Stimulated activated effector memory CD8-positive, alpha-beta T cell treated with anti-CD3 and anti-CD28 coated beads, Interleukin-12 subunit alpha, Interleukin-12 subunit beta, amount 100 ng/mL, for 72 hours (primary cell): Measurements from ENCODE around the gene UVRAG.

Source experiments
- ATAC-seq: fragments of 150-1000 bp; cut with Tn5 transposase; 2 replicates; pipeline ENCODE4 v1.10.0; 2021
- DNase-seq, 2 donors: peaks; one replicate each; pipeline ENCODE4 v3.0.0; 2021 to 2022; ENCODE audit warnings: low spot score in 2 of 2
- H3K27ac Mint-ChIP-seq: one replicate; pipeline ENCODE4 v1.8.0; 2022; ENCODE audit warnings: mild to moderate bottlenecking, mixed read lengths
- H3K36me3 Mint-ChIP-seq: one replicate; pipeline ENCODE4 v1.8.0; 2022; ENCODE audit warnings: mild to moderate bottlenecking, mixed read lengths
- H3K4me1 Mint-ChIP-seq: one replicate; pipeline ENCODE4 v1.8.0; 2022; ENCODE audit warnings: mixed read lengths
- H3K4me3 Mint-ChIP-seq: one replicate; pipeline ENCODE4 v1.8.0; 2022; ENCODE audit warnings: mild to moderate bottlenecking, mixed read lengths
- H3K9me3 Mint-ChIP-seq: one replicate; pipeline ENCODE4 v1.8.0; 2022; ENCODE audit warnings: mixed read lengths

The UVRAG gene

GRCh38 chr11:75779960-75780359, 35.0 kb upstream of the UVRAG start:
- peaks cover 34% of the 10 kb centered on the region for H3K4me1 Mint-ChIP-seq
- no peak overlapping the region for H3K4me3 Mint-ChIP-seq
- H3K27ac Mint-ChIP-seq, result peak overlapping the region; percentile 29
- H3K9me3 Mint-ChIP-seq, result no peaks in the 10 kb centered on the region
- ATAC-seq (peak; percentile 58), DNase-seq (no peak)
- H3K36me3 Mint-ChIP-seq, result no peaks in the 10 kb centered on the region

- H3K9me3 Mint-ChIP-seq, result no peaks in the 10 kb centered on the region
- H3K36me3 Mint-ChIP-seq, result no peaks in the 10 kb centered on the region
- DNase-seq, result no peak
- ATAC-seq, result no peak
- H3K4me3 Mint-ChIP-seq, result no peak overlapping the region
- H3K4me1 Mint-ChIP-seq, result peaks cover 31% of the 10 kb centered on the region
- peak overlapping the region; percentile 29 for H3K27ac Mint-ChIP-seq
Measured at GRCh38 chr11:75780888-75781287, 34.1 kb upstream of the UVRAG start.

GRCh38 chr11:75781296-75781695, 33.7 kb upstream of the UVRAG start:
- Mint-ChIP-seq H3K36me3 (no peaks in the 10 kb centered on the region), H3K4me1 (peaks cover 27% of the 10 kb centered on the region), H3K27ac (no peak overlapping the region), H3K9me3 (no peaks in the 10 kb centered on the region), H3K4me3 (no peak overlapping the region)
- no peak for DNase-seq
- ATAC-seq, result no peak

GRCh38 chr11:75781831-75782230, 33.2 kb upstream of the UVRAG start:
- DNase-seq (no peak), ATAC-seq (no peak)
- Mint-ChIP-seq H3K36me3 (no peaks in the 10 kb centered on the region), H3K4me3 (no peak overlapping the region), H3K4me1 (peaks cover 21% of the 10 kb centered on the region), H3K27ac (no peak overlapping the region), H3K9me3 (no peaks in the 10 kb centered on the region)

DNA sequence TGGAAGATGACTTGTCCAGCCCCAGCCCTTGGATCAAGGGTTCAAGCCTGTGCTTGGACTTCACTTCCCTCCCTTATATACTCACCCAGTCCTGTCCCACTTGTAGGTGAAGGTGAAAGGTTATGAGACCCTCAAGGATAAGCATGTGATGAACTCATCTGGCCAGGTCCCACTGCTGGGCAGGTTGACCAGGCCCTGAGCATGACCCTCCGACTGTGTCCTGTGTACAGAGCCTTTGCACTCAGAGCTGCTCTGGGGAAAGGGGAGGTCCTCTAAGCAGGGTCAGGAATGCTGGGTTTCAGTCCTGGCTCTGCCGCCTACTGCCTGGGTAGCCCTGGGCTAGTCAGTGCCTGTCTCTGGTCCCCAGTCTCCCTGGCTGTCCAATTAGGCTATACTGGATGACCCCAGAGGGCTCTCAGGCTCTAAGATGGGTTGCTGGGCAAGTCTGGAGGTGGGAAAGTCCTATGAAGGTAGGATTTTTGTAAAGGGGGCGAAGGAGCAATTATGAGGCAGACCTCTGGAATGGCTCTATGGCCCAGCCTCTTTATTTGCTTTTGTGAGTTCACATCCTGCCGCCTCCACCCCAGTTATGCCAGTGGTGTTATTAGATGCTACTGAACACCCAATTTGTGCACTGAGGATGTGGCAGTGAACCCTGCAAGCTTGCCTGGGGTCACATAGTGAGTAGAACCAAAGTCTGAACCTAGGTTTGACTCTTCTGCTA, 32.3 kb upstream of the UVRAG start:
- H3K4me1 Mint-ChIP-seq, result peaks cover 13% of the 10 kb centered on the region
- DNase-seq (no peak), ATAC-seq (no peak)
- H3K9me3 Mint-ChIP-seq, result no peaks in the 10 kb centered on the region
- H3K27ac Mint-ChIP-seq, result no peak overlapping the region
- H3K36me3 Mint-ChIP-seq, result no peaks in the 10 kb centered on the region
- H3K4me3 Mint-ChIP-seq, result no peak overlapping the region

GRCh38 chr11:75783416-75784084, 31.5 kb upstream of the UVRAG start:
- DNase-seq, result no peak
- no peak for ATAC-seq
- Mint-ChIP-seq H3K36me3 (no peaks in the 10 kb centered on the region), H3K4me1 (peaks cover 6% of the 10 kb centered on the region), H3K9me3 (no peaks in the 10 kb centered on the region), H3K27ac (no peak overlapping the region), H3K4me3 (no peak overlapping the region)

GRCh38 chr11:75784085-75784478, 30.9 kb upstream of the UVRAG start:
- no peak for ATAC-seq
- no peak for DNase-seq
- Mint-ChIP-seq H3K27ac (no peak overlapping the region), H3K9me3 (no peaks in the 10 kb centered on the region), H3K4me1 (peaks cover 6% of the 10 kb centered on the region), H3K36me3 (no peaks in the 10 kb centered on the region), H3K4me3 (no peak overlapping the region)

DNA sequence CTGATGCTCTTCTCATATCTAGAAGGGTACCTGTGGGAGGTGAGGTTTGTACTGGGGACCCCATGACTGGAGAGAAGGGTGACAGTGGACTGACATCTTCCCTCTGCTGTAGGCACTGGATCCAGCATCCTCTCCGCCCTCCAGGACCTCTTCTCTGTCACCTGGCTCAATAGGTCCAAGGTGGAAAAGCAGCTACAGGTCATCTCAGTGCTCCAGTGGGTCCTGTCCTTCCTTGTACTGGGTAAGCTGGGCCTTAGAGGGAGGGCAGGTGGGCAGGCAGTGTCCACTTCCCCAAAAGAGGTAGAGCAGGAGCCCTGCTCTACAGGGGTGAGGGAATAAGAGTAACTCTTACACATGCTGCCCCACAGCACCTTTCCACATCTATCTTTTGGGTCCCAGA, 30.5 kb upstream of the UVRAG start:
- Mint-ChIP-seq H3K4me3 (no peak overlapping the region), H3K4me1 (peaks cover 6% of the 10 kb centered on the region)

GRCh38 chr11:75785187-75785586, 29.8 kb upstream of the UVRAG start:
- ATAC-seq (no peak), DNase-seq (no peak)
- Mint-ChIP-seq H3K36me3 (no peaks in the 10 kb centered on the region), H3K4me1 (peaks cover under 1% of the 10 kb centered on the region), H3K9me3 (no peaks in the 10 kb centered on the region), H3K27ac (no peak overlapping the region), H3K4me3 (no peak overlapping the region)

More for the DNA sequence above, 30.5 kb upstream of the UVRAG start:
- Mint-ChIP-seq H3K27ac (no peak overlapping the region), H3K9me3 (no peaks in the 10 kb centered on the region), H3K36me3 (no peaks in the 10 kb centered on the region)
- ATAC-seq, result no peak
- DNase-seq, result no peak

GRCh38 chr11:75786101-75786736, 28.8 kb upstream of the UVRAG start:
- no peaks in the 10 kb centered on the region for H3K9me3 Mint-ChIP-seq
- no peaks in the 10 kb centered on the region for H3K36me3 Mint-ChIP-seq
- no peaks in the 10 kb centered on the region for H3K4me1 Mint-ChIP-seq
- H3K27ac Mint-ChIP-seq, result peak overlapping the region; percentile 58
- H3K4me3 Mint-ChIP-seq, result no peak overlapping the region
- ATAC-seq, result no peak
- no peak for DNase-seq

GRCh38 chr11:75789521-75789920, 25.5 kb upstream of the UVRAG start:
- DNase-seq, result no peak
- Mint-ChIP-seq H3K27ac (no peak overlapping the region), H3K36me3 (no peaks in the 10 kb centered on the region), H3K4me3 (no peak overlapping the region), H3K9me3 (no peaks in the 10 kb centered on the region), H3K4me1 (no peaks in the 10 kb centered on the region)
- no peak for ATAC-seq

GRCh38 chr11:75790986-75791385, 24.0 kb upstream of the UVRAG start:
- H3K36me3 Mint-ChIP-seq, result no peaks in the 10 kb centered on the region
- no peak overlapping the region for H3K4me3 Mint-ChIP-seq
- DNase-seq (no peak), ATAC-seq (no peak)
- H3K9me3 Mint-ChIP-seq, result no peaks in the 10 kb centered on the region
- H3K4me1 Mint-ChIP-seq, result no peaks in the 10 kb centered on the region
- no peak overlapping the region for H3K27ac Mint-ChIP-seq

DNA sequence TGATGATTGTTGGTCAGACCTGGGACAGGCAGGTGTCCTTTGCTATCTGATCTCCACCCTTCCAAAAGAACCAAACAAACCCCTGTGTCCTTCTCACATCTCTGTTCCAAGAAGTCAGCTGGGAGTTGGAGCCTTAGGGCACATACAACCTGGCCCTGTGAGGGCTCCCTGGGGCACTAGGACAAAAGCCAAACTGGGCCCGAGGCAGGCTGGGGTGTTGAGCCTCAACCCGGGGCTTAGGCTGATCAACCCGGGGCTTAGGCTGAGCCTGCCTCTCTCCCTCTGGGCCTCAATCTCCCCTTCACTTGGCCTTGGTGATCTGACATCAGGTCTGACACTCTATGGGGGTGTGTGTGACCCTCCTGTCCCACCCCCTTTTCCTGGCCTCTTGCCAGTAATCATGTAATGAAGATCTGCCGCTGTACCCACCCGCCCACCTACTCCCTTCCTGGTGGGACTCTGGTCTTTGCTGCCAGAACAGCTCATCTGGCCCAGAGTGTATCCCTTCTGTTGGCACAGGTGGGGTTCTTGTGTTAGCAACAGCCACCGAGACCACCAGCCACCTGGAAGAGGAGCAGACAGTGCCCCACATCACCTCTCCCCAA, 22.8 kb upstream of the UVRAG start:
- ATAC-seq (no peak), DNase-seq (no peak)
- peak overlapping the region; percentile 23 for H3K27ac Mint-ChIP-seq
- no peaks in the 10 kb centered on the region for H3K36me3 Mint-ChIP-seq
- H3K9me3 Mint-ChIP-seq, result no peaks in the 10 kb centered on the region
- H3K4me1 Mint-ChIP-seq, result no peaks in the 10 kb centered on the region
- H3K4me3 Mint-ChIP-seq, result no peak overlapping the region

DNA sequence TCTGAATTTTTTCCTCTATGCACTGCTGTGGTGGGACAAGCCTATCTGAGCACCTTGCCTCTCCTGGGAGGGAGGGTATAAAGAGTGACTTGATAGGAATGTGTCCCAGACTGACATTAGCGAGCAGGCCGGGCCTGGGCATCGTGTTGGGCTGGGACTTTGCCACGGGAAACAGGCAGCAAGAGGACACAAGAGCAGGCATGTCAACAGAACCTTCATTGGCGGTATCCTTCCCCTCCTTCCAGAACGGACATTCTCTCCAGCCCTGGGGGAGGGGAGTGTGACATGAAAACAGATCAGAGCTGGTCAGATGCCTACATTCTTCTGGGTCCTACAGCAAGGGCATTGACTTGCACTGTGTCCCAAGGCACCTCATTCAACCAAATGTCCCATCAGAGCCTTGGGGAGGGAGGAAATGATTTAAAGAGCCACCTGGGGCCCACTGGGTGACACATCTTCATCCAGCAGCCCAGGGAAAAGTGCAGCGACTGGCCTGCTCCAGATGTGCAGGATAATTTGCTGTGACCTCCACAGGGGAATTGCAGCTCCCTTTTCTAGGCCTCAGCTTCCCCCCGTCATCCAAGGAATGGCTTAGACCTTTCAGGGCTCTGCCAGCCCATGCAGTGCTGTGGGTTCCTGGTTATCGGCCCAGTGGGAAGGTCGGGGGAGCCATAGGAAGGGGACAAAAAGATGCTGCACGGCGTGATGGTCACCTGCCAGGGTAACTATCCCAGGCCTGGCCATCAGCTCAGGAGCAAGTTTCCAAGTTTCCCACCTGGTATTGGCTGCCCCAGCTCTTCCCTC, 21.8 kb upstream of the UVRAG start:
- Mint-ChIP-seq H3K4me3 (no peak overlapping the region), H3K27ac (peak overlapping the region; percentile 12), H3K36me3 (no peaks in the 10 kb centered on the region), H3K4me1 (no peaks in the 10 kb centered on the region), H3K9me3 (no peaks in the 10 kb centered on the region)
- DNase-seq (no peak), ATAC-seq (no peak)

DNA sequence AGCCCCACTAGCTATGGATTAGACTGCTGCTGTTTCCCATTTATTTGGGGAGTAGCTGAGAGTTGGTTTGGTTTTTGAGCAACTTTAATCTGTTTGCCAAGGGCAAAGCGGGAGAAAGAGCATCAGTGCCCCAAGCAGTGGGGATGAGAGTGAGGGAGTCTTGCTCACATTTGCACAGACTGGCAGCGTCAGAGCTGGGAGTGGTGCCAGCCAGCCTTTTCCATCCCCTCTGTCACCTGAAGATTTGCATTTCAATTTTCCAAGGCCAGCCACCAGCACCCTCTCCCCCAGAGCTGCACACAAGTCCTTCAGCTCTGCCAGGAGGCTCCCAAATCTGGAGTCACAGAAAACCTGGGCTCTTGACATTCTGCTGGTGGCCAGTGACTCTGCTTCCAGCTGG, 21.0 kb upstream of the UVRAG start:
- Mint-ChIP-seq H3K27ac (no peak overlapping the region), H3K36me3 (no peaks in the 10 kb centered on the region)

More for the DNA sequence above, 21.0 kb upstream of the UVRAG start:
- no peak for ATAC-seq
- Mint-ChIP-seq H3K4me1 (no peaks in the 10 kb centered on the region), H3K9me3 (no peaks in the 10 kb centered on the region), H3K4me3 (no peak overlapping the region)
- DNase-seq, result no peak
